ENCODE measurements around the gene DYNLRB1. TPM values are rescaled to one million over a fixed set of nuclear protein-coding genes. Genes with fewer than 3 reads are reported as not detected.

Gene DYNLRB1
- total and polyA plus RNA-seq, 2 of the 13 experiments (the other 11 are each of a cell fraction or from before 2014, with no cell fraction given): 140 to 244 TPM

- peak; percentile 36; the same call in 1 of the 2 replicates for TF ChIP-seq SOX5 (CRISPR knock-in tag; IDR thresholded peaks at IDR 0.05; ENCODE audit: borderline replicate concordance)
- no peak for TF ChIP-seq ZNF576 (CRISPR knock-in tag; IDR thresholded peaks at IDR 0.05)
- no peak for TF ChIP-seq SUZ12 (IDR thresholded peaks at IDR 0.05; ENCODE audit: low read depth, low read length)
- TF ChIP-seq, protein P1, sequence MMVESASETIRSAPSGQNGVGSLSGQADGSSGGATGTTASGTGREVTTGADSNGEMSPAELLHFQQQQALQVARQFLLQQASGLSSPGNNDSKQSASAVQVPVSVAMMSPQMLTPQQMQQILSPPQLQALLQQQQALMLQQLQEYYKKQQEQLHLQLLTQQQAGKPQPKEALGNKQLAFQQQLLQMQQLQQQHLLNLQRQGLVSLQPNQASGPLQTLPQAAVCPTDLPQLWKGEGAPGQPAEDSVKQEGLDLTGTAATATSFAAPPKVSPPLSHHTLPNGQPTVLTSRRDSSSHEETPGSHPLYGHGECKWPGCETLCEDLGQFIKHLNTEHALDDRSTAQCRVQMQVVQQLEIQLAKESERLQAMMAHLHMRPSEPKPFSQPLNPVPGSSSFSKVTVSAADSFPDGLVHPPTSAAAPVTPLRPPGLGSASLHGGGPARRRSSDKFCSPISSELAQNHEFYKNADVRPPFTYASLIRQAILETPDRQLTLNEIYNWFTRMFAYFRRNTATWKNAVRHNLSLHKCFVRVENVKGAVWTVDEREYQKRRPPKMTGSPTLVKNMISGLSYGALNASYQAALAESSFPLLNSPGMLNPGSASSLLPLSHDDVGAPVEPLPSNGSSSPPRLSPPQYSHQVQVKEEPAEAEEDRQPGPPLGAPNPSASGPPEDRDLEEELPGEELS (CRISPR knock-in tag; IDR thresholded peaks at IDR 0.05): 0 out of 2 replicates have a peak, but pooled peaks have one; percentile 4
- TF ChIP-seq, protein P2, sequence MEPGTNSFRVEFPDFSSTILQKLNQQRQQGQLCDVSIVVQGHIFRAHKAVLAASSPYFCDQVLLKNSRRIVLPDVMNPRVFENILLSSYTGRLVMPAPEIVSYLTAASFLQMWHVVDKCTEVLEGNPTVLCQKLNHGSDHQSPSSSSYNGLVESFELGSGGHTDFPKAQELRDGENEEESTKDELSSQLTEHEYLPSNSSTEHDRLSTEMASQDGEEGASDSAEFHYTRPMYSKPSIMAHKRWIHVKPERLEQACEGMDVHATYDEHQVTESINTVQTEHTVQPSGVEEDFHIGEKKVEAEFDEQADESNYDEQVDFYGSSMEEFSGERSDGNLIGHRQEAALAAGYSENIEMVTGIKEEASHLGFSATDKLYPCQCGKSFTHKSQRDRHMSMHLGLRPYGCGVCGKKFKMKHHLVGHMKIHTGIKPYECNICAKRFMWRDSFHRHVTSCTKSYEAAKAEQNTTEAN (CRISPR knock-in tag; conservative IDR thresholded peaks at IDR 0.05): no peak
- TF ChIP-seq ZNF121 (CRISPR knock-in tag; IDR thresholded peaks at IDR 0.05): 0 out of 2 replicates have a peak, but pooled peaks have one; percentile 31
- TF ChIP-seq NR2F2 (IDR thresholded peaks at IDR 0.05; ENCODE audit: borderline replicate concordance, low read depth): 0 out of 2 replicates have a peak, but pooled peaks have one; percentile 16
- TF ChIP-seq, protein P3, sequence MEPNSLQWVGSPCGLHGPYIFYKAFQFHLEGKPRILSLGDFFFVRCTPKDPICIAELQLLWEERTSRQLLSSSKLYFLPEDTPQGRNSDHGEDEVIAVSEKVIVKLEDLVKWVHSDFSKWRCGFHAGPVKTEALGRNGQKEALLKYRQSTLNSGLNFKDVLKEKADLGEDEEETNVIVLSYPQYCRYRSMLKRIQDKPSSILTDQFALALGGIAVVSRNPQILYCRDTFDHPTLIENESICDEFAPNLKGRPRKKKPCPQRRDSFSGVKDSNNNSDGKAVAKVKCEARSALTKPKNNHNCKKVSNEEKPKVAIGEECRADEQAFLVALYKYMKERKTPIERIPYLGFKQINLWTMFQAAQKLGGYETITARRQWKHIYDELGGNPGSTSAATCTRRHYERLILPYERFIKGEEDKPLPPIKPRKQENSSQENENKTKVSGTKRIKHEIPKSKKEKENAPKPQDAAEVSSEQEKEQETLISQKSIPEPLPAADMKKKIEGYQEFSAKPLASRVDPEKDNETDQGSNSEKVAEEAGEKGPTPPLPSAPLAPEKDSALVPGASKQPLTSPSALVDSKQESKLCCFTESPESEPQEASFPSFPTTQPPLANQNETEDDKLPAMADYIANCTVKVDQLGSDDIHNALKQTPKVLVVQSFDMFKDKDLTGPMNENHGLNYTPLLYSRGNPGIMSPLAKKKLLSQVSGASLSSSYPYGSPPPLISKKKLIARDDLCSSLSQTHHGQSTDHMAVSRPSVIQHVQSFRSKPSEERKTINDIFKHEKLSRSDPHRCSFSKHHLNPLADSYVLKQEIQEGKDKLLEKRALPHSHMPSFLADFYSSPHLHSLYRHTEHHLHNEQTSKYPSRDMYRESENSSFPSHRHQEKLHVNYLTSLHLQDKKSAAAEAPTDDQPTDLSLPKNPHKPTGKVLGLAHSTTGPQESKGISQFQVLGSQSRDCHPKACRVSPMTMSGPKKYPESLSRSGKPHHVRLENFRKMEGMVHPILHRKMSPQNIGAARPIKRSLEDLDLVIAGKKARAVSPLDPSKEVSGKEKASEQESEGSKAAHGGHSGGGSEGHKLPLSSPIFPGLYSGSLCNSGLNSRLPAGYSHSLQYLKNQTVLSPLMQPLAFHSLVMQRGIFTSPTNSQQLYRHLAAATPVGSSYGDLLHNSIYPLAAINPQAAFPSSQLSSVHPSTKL (CRISPR knock-in tag; IDR thresholded peaks at IDR 0.05): 0 out of 2 replicates have a peak, but pooled peaks have one; percentile 7
- TF ChIP-seq, protein P4, sequence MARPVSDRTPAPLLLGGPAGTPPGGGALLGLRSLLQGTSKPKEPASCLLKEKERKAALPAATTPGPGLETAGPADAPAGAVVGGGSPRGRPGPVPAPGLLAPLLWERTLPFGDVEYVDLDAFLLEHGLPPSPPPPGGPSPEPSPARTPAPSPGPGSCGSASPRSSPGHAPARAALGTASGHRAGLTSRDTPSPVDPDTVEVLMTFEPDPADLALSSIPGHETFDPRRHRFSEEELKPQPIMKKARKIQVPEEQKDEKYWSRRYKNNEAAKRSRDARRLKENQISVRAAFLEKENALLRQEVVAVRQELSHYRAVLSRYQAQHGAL (CRISPR knock-in tag; IDR thresholded peaks at IDR 0.05; ENCODE audit: not compliant biosample characterization): no peak
- TF ChIP-seq ZNF691 (CRISPR knock-in tag; IDR thresholded peaks at IDR 0.05; ENCODE audit: borderline replicate concordance, low read depth): no peak
- 0 out of 2 replicates have a peak, but pooled peaks have one; percentile 8 for TF ChIP-seq GATAD1 (CRISPR knock-in tag; IDR thresholded peaks at IDR 0.05)
- TF ChIP-seq, protein P5, sequence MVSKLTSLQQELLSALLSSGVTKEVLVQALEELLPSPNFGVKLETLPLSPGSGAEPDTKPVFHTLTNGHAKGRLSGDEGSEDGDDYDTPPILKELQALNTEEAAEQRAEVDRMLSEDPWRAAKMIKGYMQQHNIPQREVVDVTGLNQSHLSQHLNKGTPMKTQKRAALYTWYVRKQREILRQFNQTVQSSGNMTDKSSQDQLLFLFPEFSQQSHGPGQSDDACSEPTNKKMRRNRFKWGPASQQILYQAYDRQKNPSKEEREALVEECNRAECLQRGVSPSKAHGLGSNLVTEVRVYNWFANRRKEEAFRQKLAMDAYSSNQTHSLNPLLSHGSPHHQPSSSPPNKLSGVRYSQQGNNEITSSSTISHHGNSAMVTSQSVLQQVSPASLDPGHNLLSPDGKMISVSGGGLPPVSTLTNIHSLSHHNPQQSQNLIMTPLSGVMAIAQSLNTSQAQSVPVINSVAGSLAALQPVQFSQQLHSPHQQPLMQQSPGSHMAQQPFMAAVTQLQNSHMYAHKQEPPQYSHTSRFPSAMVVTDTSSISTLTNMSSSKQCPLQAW (CRISPR knock-in tag; IDR thresholded peaks at IDR 0.05): peak; percentile 92
- TF ChIP-seq ZNF644 (CRISPR knock-in tag; IDR thresholded peaks at IDR 0.05; ENCODE audit: low read depth): peak; percentile 79
- TF ChIP-seq ZNF331 (CRISPR knock-in tag; IDR thresholded peaks at IDR 0.05): peak; percentile 58
- TF ChIP-seq RARA (CRISPR knock-in tag; IDR thresholded peaks at IDR 0.05): 0 out of 2 replicates have a peak, but pooled peaks have one; percentile 25
- TF ChIP-seq POLR2G (IDR thresholded peaks at IDR 0.05; ENCODE audit: low read depth, low read length): peak; percentile 41; the same call in 1 of the 2 replicates
- TF ChIP-seq, protein P6, sequence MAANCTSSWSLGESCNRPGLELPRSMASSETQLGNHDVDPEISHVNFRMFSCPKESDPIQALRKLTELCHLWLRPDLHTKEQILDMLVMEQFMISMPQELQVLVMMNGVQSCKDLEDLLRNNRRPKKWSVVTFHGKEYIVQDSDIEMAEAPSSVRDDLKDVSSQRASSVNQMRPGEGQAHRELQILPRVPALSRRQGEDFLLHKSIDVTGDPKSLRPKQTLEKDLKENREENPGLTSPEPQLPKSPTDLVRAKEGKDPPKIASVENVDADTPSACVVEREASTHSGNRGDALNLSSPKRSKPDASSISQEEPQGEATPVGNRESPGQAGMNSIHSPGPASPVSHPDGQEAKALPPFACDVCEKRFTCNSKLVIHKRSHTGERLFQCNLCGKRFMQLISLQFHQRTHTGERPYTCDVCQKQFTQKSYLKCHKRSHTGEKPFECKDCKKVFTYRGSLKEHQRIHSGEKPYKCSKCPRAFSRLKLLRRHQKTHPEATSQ (CRISPR knock-in tag; IDR thresholded peaks at IDR 0.05; ENCODE audit: borderline replicate concordance): no peak
Observed at GRCh38 chr20:34511891-34512265, 4.3 kb upstream of the DYNLRB1 start (continued).

Measured in HepG2 (cell line).